HG02798 (cell line): Measurements from ENCODE around the gene TLE5.

ENCODE experiments used
- ATAC-seq: cut with Tn5 transposase; IDR thresholded peaks from one replicate; pipeline ENCODE4 v1.9.1; 2021; ENCODE audit warnings: mild to moderate bottlenecking; ENCODE audit not compliant: unreplicated experiment, poor library complexity

Gene TLE5

DNA sequence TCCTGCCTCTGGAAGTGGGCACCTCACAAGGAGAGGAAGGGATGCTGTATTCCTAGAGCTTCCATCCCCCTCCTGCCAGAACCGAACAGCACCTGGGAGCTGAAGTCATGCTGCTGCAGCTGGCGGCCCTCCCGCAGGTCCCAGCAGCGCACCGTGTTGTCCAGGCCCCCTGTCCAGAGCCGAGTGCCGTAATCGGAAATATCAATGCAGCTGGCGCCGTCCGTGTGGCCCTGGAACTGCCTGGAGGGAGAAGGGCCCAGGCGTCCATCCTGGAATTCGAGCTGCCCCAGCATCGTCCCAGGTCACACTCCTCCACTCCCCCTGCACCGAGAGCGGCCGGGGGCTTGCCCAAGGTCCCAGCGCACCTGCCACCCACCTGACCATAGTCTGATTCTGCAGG is 57.0 kb downstream of the TLE5 start:
- no peak for ATAC-seq

DNA sequence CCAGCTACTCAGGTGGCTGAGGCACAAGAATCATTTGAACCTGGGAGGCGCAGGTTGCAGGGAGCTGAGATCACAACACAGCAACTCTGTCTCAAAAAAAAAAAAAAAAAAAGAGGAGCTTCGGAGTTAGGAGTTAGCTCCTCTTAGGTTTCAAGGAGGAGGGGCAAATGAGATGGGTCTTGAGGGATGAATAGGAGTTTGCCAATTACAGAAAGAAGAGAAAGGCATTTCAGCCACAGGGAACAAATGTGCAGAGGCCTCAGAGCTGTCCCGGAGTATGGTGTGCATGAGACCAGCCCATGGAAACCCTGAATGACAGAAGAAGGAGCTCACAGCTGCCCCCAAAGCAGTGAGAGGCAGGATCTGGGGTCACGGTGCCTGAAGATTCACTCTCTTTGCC is 57.8 kb downstream of the TLE5 start:
- no peak for ATAC-seq

DNA sequence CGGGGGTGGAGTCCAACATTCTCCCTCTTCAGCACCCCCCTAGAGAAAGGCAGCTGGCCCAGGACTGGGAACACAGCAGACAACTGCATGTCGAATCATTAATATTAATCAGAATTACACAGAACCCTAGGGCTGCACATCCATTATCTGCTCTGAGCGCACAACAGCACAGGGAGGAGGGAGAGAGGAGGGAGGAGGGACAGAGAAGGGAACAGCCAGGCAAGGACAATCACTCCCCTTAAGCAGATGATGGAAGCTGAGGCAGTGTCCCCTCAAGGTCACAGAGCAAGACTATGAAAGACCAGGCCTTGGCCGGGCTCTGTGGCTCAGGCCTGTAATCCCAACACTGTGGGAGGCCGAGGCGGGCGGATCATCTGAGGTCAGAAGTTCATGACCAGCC is 59.2 kb downstream of the TLE5 start:
- ATAC-seq = no peak
